NB4 (cell line): ENCODE data around the gene ANKRD28.

Source experiments
- MAX ChIP-seq: IDR thresholded peaks from 2 replicates; pipeline ENCODE4 v1.6.1; 2011; ENCODE audit warnings: low read depth, low read length
- POLR2A ChIP-seq: IDR thresholded peaks from 2 replicates; pipeline ENCODE4 v1.6.1; 2011; ENCODE audit warnings: mild to moderate bottlenecking; ENCODE audit not compliant: insufficient read length; ENCODE audit errors: extremely low read depth
- TF ChIP-seq, protein P1 (sequence below): IDR thresholded peaks from one replicate; pipeline ENCODE4 v1.5.1; 2012; ENCODE audit warnings: low read depth, low read length

DNA sequence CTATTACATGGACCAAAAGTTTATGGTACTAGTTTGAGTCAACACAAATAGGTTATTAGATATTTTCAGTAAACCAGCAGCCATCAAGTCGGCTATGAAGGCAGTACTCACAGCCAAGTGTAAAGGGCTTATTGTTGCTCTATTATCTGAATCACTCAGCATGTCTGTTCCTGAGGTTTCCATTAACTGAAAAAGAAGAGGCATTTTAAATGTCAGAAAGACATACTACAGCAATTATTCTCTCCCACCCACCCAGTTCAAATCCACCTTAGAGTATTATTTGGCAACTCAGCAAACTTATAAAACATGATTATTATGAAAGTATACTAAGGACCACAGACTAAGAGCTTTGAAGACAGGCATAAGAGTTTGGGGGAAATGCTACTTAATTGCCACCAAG lies 103.2 kb downstream of the ANKRD28 start:
- TF ChIP-seq, protein P1, sequence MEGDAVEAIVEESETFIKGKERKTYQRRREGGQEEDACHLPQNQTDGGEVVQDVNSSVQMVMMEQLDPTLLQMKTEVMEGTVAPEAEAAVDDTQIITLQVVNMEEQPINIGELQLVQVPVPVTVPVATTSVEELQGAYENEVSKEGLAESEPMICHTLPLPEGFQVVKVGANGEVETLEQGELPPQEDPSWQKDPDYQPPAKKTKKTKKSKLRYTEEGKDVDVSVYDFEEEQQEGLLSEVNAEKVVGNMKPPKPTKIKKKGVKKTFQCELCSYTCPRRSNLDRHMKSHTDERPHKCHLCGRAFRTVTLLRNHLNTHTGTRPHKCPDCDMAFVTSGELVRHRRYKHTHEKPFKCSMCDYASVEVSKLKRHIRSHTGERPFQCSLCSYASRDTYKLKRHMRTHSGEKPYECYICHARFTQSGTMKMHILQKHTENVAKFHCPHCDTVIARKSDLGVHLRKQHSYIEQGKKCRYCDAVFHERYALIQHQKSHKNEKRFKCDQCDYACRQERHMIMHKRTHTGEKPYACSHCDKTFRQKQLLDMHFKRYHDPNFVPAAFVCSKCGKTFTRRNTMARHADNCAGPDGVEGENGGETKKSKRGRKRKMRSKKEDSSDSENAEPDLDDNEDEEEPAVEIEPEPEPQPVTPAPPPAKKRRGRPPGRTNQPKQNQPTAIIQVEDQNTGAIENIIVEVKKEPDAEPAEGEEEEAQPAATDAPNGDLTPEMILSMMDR: no peak
- TF ChIP-seq POLR2A (no peak), MAX (no peak)
